HG03064 (cell line): ENCODE results near the gene CAD.
"Not testable (repeated sequence)": the region's sequence is repeated elsewhere in the genome, so short reads cannot be mapped to it uniquely, and the experiment has no call there.

Experiments
- ATAC-seq: cut with Tn5 transposase; IDR thresholded peaks from one replicate; pipeline ENCODE4 v1.9.1; 2021; ENCODE audit warnings: low read depth; ENCODE audit not compliant: unreplicated experiment

Gene CAD

DNA sequence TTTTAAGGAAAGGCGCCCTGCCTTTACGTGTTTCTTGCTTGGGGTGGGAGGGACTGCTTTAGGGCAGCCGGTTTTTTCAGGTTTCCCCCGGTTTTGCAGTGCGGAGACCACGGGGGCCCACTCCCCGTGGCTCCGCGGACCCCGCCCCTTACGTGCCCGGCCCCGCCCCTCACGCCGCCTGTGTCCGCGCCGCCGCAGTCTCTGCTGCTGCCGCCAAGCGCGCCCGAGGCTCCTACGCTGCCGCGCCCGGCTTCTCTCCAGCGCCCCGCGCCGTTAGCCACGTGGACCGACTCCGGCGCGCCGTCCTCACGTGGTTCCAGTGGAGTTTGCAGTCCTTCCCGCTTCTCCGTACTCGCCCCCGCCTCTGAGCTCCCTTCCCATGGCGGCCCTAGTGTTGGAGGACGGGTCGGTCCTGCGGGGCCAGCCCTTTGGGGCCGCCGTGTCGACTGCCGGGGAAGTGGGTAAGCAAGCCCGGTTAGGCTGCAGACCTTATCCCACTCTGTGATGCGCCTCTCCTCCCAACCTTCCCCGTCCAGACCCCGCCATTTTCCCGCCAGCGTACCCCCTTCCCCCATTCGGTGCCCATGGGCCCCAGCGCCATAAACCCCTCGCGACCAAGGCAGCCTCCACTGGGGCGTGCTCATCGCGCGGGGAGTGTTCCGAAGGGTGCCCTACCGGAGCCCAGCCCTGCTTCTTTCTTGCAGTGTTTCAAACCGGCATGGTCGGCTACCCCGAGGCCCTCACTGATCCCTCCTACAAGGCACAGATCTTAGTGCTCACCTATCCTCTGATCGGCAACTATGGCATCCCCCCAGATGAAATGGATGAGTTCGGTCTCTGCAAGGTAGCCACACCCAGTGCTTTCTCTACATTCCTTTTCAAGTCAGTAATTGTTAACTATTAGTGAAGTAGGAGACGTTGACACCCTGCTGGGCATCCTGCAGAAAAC is at the start of gene CAD:
Gene CAD, plus strand, starts transcription at position 197 of the 949 bp plus-strand sequence. Its CDS starts 183 bp downstream, at position 380.
- peak; percentile 68 for ATAC-seq

DNA sequence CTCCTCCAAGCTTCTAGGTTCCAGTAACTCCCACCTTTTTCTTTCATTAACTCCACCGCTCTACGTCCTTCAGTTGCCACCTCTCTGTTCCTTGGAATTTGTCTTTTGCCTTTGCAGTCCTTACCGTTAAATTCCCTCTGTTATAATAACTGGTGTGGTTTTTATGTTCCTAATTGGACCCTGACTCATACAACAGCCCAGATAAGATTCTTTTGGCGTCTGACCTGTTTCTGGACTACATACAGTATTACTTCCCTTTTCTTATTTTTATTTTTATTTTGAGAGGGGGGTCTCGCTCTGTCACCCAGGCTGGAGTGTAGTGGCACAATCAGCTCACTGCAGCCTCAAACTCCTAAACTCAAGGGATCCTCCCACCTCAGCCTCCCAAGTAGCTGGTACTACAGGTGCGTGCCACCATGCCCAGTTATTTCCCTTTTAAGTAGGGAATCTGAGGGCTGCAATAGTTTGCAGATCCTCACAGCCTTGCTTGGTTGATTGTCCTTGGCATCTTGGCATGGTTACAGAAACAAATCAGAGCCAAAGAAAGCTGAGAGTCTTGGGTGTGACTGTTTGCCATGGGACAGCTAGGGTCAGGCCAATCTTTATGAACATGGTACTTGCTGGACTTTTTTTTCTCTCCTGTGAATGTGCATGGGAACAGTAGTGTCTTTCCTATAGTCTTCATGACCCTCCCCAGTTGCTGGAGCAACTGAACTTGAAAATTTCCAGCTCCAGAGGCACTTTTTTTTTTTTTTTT is 46.4 kb upstream of the CAD start:
- ATAC-seq: no peak

DNA sequence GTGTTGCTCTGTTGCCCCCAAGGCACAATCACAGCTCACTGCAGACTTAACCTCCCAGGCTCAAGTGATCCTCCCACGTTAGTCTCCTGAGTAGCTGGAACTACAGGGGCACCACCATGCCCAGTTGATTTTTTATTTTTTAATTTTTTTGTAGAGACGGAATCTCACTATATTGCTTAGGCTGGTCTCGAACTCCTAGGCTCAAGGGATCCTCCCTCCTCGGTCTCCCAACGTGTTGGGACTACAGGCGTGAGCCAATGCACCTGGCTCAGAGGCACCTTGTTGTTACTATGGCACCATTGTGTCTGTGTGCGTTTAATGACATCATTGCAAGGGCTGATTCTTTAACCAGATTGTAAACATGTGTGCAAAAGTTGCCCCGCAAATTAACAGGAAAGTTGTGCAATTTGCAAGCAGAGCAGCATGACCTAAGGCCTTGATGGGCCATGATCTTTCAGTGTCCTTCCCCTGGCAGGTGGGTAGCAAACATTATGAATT is 45.8 kb upstream of the CAD start:
- no peak for ATAC-seq

DNA sequence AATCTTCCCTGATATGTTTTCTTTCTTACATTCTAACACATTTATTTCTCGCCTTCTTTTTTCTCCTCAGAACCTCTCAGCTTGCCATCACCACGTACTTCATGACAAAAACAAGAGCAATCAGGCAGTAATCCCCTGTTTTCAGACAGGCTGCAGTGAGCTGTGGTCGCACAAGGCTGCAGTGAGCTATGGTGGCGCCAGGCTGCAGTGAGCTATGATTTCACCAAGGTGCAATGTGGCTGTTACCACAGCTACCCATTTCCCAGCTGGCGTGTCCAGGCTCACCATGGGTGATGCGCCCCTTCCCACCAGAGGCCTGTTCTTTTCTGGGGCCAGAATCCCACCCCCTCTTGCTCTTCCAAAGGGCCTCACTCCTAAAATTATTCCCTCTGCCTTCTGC is 42.5 kb upstream of the CAD start:
- ATAC-seq: no peak

DNA sequence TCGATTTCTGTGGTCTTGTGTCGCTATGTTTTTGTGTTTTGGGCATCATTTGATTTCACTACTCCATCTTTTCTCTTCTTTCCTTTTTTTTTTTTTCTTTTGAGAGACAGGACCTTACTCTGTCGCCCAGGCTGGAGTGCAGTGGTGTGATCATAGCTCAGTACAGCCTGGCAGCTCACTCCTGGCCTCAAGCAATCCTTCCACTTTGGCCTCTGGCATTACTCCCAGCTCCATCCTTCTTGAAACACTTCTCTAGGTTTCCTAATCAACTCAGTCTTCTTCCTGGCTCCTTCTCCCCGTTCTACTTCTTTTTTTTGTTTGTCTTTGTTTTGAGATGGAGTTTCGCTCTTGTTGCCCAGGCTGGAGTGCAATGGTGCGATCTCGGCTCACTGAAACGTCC is 41.8 kb upstream of the CAD start:
- no peak for ATAC-seq

DNA sequence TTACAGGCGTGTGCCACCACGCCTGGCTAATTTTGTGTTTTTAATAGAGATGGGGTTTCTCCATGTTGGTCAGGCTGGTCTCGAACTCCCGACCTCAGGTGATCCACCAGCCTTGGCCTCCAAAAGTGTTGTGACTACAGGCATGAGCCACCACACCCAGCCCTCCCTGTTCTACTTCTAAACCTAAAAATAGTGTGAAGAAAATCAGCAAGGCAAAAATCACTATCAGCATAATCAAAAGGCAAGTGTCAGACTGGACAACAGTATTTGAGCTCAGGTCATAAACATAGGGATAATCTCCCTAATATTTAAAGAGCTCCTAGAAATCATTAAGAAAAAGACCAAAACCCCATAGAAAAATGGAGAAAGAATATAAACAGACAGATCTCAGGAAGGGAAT is 41.4 kb upstream of the CAD start:
- not testable (repeated sequence) for ATAC-seq

DNA sequence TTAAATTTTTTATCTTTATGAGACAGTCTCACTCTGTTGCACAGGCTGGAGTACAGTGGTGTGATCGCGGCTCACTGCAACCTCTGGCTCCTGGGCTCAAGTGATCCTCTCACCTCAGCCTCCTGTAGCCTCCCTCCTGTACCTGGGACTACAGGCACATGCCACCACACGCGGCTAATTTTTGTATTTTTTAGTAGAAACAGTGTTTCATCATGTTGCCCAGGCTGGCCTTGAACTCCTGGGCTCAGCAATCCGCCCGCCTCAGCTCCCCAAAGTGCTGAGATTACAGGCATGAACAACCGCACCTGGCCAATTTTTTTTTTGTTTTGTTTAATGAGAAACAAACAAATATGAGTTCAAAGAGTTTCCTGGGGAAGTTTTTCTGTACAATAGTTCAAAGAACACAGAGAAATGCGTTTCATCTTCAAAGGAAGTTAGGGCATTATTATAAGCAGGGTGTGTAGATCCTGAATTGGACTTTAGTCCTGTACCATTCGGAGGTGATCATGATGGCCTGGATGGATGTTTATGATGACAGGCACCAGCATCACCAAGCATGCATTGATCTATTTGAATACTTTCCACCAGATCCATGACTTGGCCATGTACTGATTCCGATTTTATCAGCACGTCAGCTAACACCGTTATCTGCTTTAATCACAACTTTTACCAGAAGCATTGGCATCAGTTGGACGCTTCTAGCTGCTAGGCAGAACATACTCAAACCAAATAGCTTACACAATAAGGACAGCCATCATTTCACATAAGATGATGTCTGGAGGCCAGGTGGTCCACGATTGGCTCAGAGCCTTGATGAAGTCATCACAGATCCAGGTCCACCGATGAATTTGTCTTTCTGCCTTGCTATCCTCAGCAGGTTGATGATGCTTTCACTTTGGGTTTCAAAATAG is 39.5 kb upstream of the CAD start:
- ATAC-seq: no peak

DNA sequence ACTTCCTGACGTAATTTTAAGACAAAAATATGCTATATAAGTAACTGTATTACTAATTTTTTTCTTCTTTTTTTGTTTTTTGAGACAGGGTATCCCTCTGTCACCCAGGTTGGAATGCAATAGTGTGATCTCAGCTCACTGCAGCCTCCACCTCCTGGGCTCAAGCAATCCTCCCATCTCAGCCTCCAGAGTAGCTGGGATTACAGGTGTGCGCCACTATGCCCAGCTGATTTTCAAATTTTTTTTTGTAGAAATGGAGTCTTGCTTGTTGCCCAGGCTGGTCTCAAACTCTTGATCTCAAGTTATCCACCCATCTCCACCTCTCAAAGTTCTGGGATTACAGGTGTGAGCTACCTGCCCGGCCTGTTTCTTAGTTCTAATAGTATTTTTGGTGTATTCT is 38.7 kb upstream of the CAD start:
- no peak for ATAC-seq

DNA sequence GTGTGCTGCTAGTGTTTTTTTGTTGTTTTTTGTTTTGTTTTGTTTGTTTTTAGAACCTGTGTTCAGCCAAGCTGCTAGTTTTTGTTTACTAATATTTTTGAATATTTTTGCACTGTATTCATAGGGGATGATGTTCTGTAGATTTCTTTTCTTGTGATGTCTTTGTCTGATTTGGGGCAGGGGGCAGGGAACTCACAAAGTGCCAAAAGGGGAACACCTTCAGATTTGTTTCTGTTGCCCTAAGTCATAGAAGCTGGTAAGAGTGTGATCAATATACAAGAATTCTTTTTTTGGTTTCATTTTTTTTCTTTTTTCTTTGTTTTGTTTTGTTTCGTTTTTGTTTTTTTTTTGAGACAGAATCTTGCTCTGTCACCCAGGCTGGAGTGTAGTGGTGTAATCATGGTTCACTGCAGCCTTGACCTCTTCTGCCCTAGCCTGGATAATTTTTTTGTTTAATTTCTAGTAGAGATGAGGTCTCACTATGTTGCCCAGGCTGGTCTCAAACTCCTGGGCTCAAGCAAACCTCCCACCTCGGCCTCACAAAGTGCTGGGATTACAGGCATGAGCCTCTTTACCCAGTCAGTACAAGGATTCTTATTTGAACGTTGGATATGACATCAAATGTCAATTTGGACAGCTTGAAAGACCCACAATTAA is 37.7 kb upstream of the CAD start:
- no peak for ATAC-seq

DNA sequence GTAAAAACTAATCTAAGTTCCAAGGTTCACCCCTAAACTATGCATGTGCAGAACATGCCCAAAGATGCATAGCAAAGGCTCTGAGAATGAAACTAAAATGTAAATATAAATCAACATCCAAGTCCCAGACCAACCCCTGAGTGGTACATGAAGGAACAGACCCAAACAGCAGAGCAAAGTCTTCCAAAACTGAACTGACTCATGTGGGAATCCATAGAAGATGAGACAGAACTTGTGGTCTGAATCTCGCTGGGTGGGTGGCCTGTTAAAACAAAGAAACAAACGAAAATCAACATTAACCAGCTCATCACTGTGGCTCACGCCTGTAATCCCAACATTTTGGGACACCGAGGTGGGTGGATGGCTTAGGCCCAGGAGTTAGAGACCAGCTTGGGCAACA is 34.8 kb upstream of the CAD start:
- no peak for ATAC-seq

DNA sequence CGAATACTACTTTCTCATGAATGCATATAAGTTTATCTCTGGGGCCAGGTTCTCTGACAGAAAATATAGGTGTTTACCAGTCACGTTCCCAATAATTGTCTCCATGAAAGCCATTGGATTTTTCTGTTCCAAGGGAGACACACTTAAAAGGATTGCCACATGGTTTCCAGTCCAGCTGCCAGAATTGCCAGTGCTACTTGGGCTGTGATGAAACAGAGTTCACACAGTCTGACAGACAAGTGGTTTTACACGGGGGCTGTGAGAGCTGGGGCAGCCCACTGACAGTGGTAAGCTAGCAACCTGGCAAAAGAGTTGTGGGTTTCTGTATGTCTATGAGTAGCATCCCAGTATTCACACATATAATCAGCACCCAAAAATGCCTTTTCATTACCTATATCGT is 33.1 kb upstream of the CAD start:
- no peak for ATAC-seq

DNA sequence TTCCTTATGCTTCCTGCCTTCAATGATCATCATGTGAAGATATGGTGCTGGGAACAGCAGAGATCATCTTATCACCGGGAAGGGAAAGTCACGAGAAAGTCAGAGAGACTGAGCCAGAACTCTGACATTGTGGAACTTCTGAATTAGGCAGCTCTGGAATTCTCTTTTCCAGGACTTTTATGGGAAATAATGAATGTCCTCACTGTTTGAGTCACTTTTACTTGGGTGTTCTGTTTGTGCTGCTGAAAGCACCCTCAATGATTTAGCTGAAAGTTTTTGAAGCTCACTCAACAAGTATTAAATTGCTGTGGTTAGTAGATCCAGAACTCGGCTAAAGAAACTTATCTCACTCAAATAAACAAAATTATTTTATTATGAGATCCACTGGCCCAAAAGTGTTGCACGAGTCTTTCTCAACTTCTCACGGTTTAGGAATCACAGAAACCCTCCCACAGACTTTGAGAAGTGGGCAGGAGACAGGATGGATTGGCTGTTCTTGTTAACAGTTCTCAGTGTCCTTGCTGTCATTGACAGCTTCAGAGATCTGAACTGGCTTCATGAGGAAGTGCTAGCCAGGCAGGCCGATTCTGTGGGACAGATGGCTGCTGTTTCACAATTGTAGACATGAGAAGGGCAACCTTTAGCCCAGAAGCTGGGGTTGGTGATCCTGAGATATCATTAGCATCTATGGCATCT is 31.7 kb upstream of the CAD start:
- no peak for ATAC-seq

DNA sequence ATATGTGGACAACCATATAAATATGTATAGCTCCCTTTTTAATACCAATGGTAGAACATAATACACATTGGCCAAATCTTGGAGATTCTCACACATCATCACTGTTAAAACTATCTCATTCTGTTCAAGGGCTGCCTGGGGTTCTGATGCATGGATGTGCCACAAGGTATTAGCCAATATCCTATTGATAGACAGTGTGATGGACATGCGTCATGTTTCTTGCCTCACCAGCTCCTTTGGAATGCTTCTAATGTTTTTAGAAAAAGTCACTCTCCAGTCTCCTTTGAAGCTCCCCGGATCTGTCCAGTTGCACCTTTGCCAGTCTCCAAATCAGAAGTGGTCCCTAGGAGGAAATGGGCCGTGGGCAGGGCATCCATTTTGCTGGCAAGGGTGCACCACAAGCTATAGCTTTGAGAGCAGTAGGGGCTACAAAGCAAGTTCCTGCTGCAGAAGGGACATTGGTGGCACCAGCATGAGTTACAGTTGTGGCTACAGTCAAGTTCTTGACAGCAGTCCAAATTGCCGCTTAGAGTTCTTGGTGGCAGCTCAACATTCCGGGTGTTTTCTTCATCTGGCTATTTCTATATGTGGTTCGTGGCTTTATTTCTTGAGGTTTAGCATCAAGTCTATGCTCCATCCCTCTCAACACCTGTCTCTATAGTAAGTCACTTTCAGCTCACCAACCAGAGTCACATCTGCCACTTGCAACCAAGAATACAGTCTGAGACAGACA is 30.4 kb upstream of the CAD start:
- no peak for ATAC-seq

DNA sequence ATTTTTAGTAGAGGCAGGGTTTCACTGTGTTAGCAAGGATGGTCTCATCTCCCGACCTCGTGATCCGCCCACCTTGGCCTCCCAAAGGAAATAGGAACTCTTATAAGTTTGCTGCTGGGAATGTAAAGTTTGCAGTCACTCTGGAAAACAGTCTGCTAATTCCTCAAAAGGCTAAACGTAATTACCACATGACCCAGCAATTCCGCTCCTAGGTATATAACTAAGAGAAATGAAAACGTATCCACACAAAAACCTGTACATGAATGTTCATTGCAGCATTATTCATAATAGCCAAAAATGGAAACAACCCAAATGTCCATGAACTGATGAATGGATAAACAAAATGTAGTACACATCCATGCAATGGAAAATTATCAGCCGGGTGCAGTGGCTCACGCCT is 27.2 kb upstream of the CAD start:
- no peak for ATAC-seq

DNA sequence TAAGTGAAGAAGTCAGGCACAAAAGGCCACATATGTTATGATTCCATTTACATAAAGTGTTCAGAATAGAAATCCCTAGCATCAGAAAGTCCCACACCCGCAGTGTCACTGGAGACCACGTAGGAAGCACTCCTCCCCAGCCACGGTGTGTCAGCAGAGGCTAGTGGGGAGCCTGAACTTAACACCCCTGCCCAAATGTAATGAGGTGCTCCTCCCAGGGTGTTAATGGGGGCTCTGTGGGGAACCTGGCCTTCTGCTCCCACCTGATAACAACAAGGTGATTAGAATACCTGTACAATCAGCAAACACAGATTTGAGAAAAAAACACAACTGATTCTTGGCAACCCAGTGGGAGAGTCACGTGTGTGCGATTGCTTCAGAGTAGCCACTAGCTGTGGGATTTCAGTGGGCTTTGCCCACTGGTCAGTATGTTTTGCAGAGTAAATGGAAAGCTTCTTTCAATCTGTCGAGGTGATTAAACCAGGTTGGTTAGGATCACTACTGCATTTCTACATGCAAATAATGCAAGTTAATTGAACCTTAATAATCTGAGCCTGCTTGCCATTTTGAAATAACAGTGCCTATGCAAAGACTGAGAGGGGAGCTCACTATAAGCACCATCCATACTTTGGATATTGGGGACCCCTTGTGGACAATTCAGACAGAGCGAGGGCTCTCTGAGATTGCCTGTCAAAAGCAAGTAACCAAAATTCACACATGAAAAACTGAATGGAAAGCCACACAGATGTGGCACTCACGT is 25.9 kb upstream of the CAD start:
- no peak for ATAC-seq

DNA sequence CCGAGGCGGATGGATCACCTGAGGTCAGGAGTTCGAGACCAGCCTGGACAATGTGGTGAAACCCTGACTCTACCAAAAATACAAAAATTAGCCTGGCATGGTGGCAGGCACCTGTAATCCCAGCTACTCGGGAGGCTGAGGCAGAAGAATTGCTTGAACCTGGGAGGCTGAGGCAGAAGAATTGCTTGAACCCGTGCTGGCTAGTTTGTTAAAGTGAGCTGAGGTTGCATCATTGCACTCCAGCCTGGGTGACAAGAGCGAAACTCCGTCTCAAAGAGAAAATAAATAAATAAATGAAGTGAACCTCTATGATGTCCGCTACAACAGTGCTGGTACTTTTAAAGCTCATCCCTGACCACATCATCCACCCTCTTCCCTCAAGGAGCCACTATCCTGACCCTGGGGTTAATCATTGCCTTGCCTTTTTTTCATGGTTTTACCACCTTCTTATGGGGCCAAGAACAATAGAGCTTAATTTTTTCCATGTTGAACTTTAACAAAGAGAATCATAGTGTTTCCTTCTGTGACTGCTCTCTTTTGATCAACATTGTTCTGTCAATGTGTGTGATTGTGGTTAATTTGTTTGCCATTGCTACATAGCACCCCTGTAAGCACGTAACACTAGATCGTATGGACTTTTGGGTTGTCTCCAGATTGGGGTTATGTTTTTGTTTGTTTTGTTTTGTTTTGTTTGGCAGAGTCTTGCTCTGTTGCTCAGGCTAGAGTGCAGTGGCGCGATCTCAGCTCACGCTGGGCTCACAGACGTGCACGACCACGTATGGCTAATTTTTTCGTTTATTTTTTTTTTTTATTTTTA is 22.4 kb upstream of the CAD start:
- no peak for ATAC-seq

DNA sequence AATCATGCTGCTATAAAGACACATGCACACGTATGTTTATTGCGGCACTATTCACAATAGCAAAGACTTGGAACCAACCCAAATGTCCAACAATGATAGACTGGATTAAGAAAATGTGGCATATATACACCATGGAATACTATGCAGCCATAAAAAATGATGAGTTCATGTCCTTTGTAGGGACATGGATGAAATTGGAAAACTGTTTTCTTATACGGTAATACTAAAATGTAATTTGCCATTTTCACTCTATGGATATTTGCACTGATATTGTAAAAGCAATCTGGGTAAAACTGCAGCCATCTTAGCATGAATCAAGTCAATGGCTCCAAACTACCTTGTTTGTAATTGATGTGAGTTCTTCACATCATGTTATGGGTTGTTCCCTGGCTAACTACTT is 21.4 kb upstream of the CAD start:
- ATAC-seq: not testable (repeated sequence)
